Activated T-cell treated with anti-CD3 and anti-CD28 coated beads, Interleukin-2, amount 50 U/mL, for 72 hours (primary cell): ENCODE data around the gene USP35. TPM values are rescaled to one million over a fixed set of nuclear protein-coding genes. Genes with fewer than 3 reads are reported as not detected.
"Not testable (repeated sequence)": the region's sequence is repeated elsewhere in the genome, so short reads cannot be mapped to it uniquely, and the experiment has no call there.

Experiments
- ATAC-seq, 2 donors: fragments of 150-1000 bp; cut with Tn5 transposase; replicated peaks in 1 of 2; 2 replicates each; pipeline ENCODE4 v1.10.0; 2021; ENCODE audit warnings: moderate library complexity in 2 of 2, mild to moderate bottlenecking in 1 of 2
- DNase-seq, 2 donors: peaks; one replicate each; pipeline ENCODE4 v3.0.0; 2021 to 2022; ENCODE audit warnings: mixed read lengths in 1 of 2
- H3K27ac Mint-ChIP-seq: one replicate; pipeline ENCODE4 v1.8.0; 2022; ENCODE audit warnings: mild to moderate bottlenecking, moderate library complexity, mixed read lengths
- H3K27me3 Mint-ChIP-seq: one replicate; pipeline ENCODE4 v1.8.0; 2022; ENCODE audit warnings: low read depth, mixed read lengths
- H3K36me3 Mint-ChIP-seq, 2 donors: one replicate each; pipeline ENCODE4 v1.8.0; 2022; ENCODE audit warnings: mixed read lengths in 2 of 2, mild to moderate bottlenecking in 1 of 2; ENCODE audit not compliant: insufficient read depth in 2 of 2
- H3K4me1 Mint-ChIP-seq: one replicate; pipeline ENCODE4 v1.8.0; 2022; ENCODE audit warnings: low read depth, mixed read lengths
- H3K4me3 Mint-ChIP-seq, 2 donors: one replicate each; pipeline ENCODE4 v1.8.0; 2022; ENCODE audit warnings: mild to moderate bottlenecking in 2 of 2, mixed read lengths in 2 of 2, moderate library complexity in 2 of 2
- H3K9me3 Mint-ChIP-seq, 2 donors: one replicate each; pipeline ENCODE4 v1.8.0; 2022; ENCODE audit warnings: mixed read lengths in 2 of 2
- total RNA-seq, 2 donors: library from RNA; stranded (reverse); gene quantifications; one replicate each; pipeline ENCODE4 v1.2.3, GENCODE V29; 2022

Gene USP35
- total RNA-seq, 2 donors from 2014 or later = 17.3 to 18.9 TPM

DNA sequence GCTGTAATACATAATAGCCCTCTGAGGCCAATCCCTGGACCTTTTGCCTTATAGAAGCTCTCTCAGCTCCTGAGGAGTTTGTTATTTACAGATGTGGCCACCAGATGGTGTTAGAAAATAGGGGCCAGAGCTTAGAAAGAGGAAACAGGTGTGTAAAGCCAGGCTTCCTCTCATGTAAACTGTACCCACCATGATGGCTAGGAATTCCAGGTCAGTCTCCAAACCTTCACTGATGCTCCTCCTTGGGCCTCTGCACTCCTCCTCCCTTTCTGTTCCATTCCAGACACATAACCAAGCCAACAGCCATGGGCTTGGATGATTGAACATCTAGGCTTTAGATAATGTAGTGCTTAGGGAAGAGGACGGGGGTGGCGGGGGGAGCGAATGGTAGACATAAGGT lies 39.7 kb downstream of the USP35 start:
- no peak overlapping the region for H3K4me3 Mint-ChIP-seq
- peaks cover 10 to 17% of the 10 kb centered on the region in 2 donors for H3K36me3 Mint-ChIP-seq
- H3K27me3 Mint-ChIP-seq = no peaks in the 10 kb centered on the region
- H3K27ac Mint-ChIP-seq = peak overlapping the region; percentile 88
- DNase-seq = peak; percentile 19 to 27
- ATAC-seq = no peak
- peaks cover 72% of the 10 kb centered on the region for H3K4me1 Mint-ChIP-seq
- H3K9me3 Mint-ChIP-seq = peaks cover 0 to 2% of the 10 kb centered on the region in 2 donors

DNA sequence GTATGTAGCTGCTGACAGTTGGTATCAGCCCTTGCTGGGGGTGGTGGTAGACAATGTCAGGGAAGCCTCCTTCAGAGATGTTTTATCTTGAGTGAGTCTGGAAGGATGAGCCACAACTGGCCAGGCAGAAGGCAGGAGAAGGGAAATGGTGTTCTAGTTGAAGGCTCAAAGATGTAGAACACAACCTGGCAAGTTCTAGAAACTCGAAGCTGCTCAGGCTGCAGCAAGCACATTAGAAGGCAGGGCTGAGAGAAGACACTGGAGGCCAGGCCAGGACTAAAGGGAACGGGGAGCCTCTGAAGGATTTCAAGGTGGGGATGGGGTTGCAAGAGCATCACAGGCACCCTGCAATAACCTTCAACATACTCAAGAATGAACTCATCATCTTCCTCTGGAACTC lies 40.4 kb downstream of the USP35 start:
- Mint-ChIP-seq H3K27me3 (no peaks in the 10 kb centered on the region), H3K27ac (no peak overlapping the region), H3K4me1 (peaks cover 66% of the 10 kb centered on the region), H3K36me3 (peaks cover 9 to 15% of the 10 kb centered on the region in 2 donors), H3K4me3 (no peak overlapping the region), H3K9me3 (peaks cover 0 to 2% of the 10 kb centered on the region in 2 donors)
- no peak for ATAC-seq
- DNase-seq = no peak

DNA sequence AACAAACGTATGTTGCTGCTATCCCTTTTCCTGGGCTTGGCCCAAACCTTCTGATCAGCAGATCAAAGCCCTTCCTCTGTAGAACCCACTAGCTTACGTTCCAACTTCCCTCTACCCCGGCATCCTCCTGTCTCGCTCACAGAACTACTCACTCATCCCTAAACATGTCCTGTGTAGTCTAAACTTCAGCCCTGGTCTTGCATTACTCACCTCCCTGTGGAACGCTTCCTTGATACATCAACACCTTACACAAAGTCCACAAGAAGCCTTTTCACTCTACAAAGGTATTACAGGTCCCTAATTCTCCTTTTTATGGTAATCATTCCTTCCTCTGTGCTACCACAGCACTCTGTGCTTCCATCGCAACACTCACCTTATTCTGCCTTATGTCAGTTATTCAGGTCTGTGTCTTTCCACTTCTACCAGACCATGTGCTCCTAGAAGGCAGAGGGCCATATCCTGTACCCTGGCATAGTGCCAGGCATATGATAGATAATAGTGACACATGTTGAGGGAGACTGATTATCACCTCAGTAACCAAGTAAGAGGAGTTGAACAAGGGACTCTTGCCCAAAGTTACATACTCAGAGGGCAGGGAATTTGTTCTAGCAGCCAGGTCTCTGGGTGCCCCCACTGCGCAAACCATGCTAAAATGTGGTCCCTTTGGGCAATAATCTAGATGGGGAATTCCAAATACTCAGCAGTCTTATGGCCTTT lies 41.6 kb downstream of the USP35 start:
- Mint-ChIP-seq H3K27me3 (no peaks in the 10 kb centered on the region), H3K9me3 (peaks cover 0 to 2% of the 10 kb centered on the region in 2 donors), H3K36me3 (peaks cover 3 to 9% of the 10 kb centered on the region in 2 donors), H3K27ac (no peak overlapping the region), H3K4me1 (peaks cover 54% of the 10 kb centered on the region), H3K4me3 (no peak overlapping the region)
- ATAC-seq (no peak), DNase-seq (no peak)

DNA sequence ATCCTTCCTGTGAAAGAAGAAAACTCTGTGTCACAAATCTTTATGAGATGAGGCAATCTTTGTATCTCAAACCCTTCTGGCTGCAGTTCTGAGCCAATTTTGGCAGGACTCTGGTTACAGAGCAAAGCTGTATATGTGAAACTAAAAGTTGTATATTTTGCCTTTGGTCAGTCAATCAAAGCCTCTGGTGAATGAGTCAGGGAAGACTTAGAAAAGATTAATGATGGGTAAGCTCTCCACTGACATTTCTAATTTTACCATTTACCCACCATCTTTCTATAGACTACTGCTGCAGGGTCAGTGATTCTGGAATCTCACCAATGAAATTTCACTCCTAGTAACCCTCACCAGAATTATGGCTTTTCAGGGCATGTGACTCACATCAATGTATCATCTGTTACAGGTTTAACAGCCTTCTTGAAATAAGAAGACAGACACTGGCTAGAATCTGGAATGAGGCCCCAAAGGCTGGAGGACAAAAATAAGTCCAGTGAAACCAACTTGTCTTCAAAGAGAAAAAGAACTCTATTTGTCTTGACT lies 43.3 kb downstream of the USP35 start:
- H3K4me3 Mint-ChIP-seq = no peak overlapping the region
- peak overlapping the region; percentile 41 for H3K27ac Mint-ChIP-seq
- H3K36me3 Mint-ChIP-seq = peaks cover 2 to 11% of the 10 kb centered on the region in 2 donors
- no peaks in the 10 kb centered on the region for H3K27me3 Mint-ChIP-seq
- DNase-seq (no peak), ATAC-seq (no peak)
- peaks cover 44% of the 10 kb centered on the region for H3K4me1 Mint-ChIP-seq
- H3K9me3 Mint-ChIP-seq = peaks cover 0 to 2% of the 10 kb centered on the region in 2 donors

DNA sequence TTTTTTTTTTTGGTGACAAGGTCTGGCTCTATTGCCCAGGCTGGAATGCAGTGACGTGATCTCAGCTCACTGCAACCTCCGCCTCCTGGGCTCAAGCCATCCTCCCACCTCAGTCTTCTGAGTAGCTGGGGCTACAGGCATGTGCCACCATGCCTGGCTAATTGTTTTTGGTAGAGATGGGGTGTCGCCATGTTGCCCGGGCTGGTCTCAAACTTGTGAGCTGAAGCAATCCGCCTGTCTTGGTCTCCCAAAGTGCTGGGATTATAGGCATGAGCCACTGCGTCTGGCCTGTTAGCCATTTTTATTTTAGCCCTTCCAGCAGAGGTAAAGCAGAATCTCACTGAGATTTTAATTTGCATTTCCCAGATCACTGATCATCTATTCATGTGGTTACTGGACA lies 44.3 kb downstream of the USP35 start:
- not testable (repeated sequence) for H3K4me3 Mint-ChIP-seq, H3K27ac Mint-ChIP-seq, H3K9me3 Mint-ChIP-seq, H3K27me3 Mint-ChIP-seq, ATAC-seq, DNase-seq
- Mint-ChIP-seq H3K36me3 (peaks cover 5 to 16% of the 10 kb centered on the region in 2 donors), H3K4me1 (peaks cover 34% of the 10 kb centered on the region)

DNA sequence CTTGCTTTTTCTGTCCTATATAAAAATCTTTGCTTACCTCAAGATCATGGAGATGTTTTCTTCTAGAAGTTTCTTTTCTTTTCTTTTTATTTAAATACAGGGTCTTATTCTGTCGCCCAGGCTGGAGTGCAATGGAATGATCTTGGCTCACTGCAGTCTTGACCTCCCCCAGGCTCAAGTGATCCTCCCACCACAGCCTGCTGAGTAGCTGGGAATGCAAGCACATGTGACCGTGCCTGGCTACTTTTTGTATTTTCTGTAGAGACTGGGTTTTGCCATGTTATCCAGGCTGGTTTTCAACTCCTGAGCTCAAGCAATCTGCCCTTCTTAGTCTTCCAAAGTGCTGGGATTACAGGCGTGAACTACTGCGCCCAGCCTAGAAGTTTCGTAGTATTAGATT lies 45.3 kb downstream of the USP35 start:
- Mint-ChIP-seq H3K36me3 (peaks cover 5 to 17% of the 10 kb centered on the region in 2 donors), H3K4me1 (peaks cover 26% of the 10 kb centered on the region)
- ATAC-seq = no peak

DNA sequence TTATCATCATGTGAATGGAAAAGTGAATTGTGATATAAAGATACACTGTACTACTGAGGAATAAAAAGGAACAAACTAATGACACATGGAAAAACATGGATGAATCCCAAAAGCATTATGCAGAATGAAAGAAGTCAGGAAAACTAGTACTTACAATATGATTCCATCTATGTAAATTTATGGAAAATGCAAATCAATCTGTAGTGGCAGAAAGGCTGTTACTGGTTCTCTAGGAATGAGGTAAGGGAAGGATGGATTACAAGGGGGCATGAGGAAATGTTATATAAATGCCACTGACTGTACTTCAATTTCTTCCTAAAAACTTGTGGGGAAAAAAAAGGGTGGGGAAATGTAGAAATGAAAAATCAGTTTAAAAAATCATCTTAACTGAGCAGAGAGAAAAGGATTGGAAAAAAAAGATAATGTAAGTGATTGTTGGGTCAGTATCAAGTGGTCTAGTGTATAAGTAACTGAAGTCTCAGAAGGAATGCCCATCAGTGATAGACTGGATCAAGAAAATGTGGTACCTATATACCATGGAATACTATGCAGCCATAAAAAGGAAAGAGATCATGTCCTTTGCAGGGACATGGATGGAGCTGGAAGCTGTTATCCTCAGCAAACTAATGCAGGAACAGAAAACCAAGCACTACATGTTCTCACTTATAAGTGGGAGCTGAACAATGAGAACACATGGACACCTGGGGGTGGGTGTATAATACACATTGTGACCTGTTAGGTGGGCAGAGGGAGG lies 48.8 kb downstream of the USP35 start:
- Mint-ChIP-seq H3K4me3 (no peak overlapping the region), H3K4me1 (no peaks in the 10 kb centered on the region), H3K36me3 (peaks cover 11 to 32% of the 10 kb centered on the region in 2 donors), H3K27me3 (no peaks in the 10 kb centered on the region), H3K27ac (peak overlapping the region; percentile 9), H3K9me3 (peaks cover 15 to 16% of the 10 kb centered on the region in 2 donors)
- ATAC-seq (no peak), DNase-seq (no peak)

More for the DNA sequence above, 45.3 kb downstream of the USP35 start:
- no peaks in the 10 kb centered on the region for H3K27me3 Mint-ChIP-seq
- H3K27ac Mint-ChIP-seq = no peak overlapping the region
- DNase-seq = no peak
- peaks cover 4 to 8% of the 10 kb centered on the region in 2 donors for H3K9me3 Mint-ChIP-seq
- H3K4me3 Mint-ChIP-seq = no peak overlapping the region

DNA sequence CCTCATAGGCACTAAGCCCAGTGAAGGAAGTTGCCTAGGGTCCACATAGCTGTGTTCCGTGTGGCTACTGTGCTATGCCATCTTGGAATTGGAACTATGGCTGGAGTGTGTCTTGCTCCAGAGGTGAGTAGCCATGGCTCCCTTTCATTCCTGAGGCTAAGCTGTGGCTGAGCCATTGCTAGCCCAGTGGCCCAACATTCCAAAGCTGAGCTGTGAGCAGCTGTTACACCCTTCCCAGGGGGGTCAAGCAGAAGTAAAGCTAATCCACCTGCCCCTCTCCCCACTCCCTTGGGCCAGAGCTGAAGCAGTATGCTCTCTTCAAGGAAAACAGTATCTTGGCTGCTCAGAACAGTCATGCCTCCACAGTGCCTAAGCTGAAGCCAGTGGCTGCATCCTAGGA lies 51.1 kb downstream of the USP35 start:
- no peak for DNase-seq
- H3K4me3 Mint-ChIP-seq = no peak overlapping the region
- no peak for ATAC-seq
- H3K27ac Mint-ChIP-seq = no peak overlapping the region
- H3K36me3 Mint-ChIP-seq = peaks cover 11 to 35% of the 10 kb centered on the region in 2 donors
- H3K27me3 Mint-ChIP-seq = no peaks in the 10 kb centered on the region
- H3K9me3 Mint-ChIP-seq = peaks cover 15 to 16% of the 10 kb centered on the region in 2 donors
- peaks cover 13% of the 10 kb centered on the region for H3K4me1 Mint-ChIP-seq

DNA sequence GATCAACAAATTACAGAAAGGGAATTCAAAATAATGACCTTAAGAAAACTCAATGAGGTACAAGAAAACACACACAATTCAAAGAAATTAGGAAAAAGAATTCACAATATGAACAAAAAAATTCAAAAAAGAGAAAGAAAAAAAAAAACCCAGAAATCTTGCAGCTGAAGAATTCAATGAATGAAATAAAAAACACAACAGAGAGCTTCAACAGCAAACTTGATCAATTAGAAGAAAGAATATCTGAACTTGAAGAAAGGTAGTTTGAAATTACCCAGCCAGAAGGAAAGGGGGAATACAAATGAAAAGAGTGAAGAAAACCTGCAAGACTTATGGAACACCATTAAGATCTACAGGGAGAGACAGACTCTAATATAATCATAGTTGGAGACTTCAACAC lies 52.8 kb downstream of the USP35 start:
- Mint-ChIP-seq H3K9me3 (peaks cover 16% of the 10 kb centered on the region in 2 donors), H3K27ac (no peak overlapping the region), H3K36me3 (peaks cover 16 to 35% of the 10 kb centered on the region in 2 donors), H3K4me3 (no peak overlapping the region), H3K27me3 (no peaks in the 10 kb centered on the region), H3K4me1 (peaks cover 22% of the 10 kb centered on the region)
- DNase-seq (no peak), ATAC-seq (no peak)

DNA sequence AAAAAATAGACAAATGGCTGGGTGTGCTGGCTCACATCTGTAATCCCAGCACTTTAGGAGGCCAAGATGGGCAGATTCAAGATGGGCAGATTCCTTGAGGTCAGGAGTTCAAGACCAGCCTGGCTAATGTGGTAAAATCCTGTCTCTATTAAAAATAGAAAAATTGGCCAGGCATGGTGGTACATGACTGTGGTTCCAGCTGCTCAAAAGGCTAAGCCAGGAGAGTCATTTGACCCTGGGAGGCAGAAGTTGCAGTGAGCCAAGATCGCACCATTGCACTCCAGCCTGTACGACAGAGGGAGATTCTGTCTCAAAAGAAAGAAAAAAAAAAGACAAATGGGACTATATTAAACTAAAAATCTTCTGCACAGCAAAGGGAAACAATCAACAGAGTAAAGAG lies 55.4 kb downstream of the USP35 start:
- peaks cover 29% of the 10 kb centered on the region for H3K4me1 Mint-ChIP-seq
- ATAC-seq (no peak), DNase-seq (no peak)
- no peaks in the 10 kb centered on the region for H3K27me3 Mint-ChIP-seq
- peaks cover 10 to 12% of the 10 kb centered on the region in 2 donors for H3K9me3 Mint-ChIP-seq
- no peak overlapping the region for H3K27ac Mint-ChIP-seq
- no peak overlapping the region for H3K4me3 Mint-ChIP-seq
- H3K36me3 Mint-ChIP-seq = peaks cover 13 to 25% of the 10 kb centered on the region in 2 donors

DNA sequence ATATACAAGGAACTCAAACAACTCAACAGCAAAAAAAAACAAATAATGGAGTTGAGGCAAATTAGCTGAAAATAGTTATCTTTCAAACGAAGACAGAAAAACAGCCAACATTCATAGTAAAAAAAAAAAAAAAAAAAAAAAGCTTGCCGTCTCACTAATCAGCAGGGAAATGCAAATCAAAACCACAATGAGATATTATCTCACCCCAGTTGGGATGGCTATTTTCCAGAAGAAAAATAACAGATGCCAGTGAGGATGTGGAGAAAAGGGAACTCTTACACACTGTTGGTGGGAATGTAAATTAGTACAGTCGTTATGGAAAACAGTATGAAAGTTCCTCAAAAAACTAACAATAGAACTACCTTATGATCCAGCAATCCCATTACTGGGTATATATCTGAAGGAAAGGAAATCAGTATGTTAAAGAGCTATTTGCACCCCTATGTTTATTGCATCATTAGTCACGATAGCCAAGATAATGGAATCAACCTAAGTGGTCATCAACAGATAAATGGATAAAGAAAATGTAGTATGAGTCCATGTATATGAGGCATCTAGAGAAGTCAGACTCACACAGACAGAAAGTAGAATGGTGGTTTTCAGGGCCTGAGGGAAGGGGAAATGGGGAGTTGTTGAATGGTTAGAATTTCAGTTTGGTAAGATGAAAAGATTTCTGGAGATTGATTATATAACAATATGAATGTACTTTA lies 56.0 kb downstream of the USP35 start:
- no peak overlapping the region for H3K27ac Mint-ChIP-seq
- no peak overlapping the region for H3K4me3 Mint-ChIP-seq
- ATAC-seq = no peak

DNA sequence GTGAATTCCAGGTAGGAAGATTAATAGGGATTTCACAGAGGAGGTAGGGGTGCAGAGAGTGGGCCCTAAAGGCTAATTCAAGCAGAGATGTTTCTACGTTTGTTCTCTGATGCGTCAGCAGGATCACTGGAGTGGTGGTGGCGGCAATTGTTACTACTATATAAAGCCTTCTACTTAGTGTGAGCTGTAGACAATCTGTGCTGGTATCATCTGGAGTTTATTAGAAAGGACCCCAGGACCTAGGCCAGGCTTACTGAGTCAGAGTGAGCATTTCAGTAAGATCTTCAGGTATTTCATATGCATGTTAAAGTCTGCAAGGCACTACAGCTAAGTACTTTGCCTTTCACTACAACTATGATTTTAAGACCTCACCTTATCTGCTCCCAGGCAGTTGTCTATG lies 59.5 kb downstream of the USP35 start:
- Mint-ChIP-seq H3K27ac (no peak overlapping the region), H3K4me1 (peaks cover 32% of the 10 kb centered on the region), H3K9me3 (peaks cover 0 to 1% of the 10 kb centered on the region in 2 donors), H3K4me3 (no peak overlapping the region), H3K36me3 (peaks cover 5 to 8% of the 10 kb centered on the region in 2 donors), H3K27me3 (no peaks in the 10 kb centered on the region)
- DNase-seq (no peak), ATAC-seq (no peak)

More for the DNA sequence above, 56.0 kb downstream of the USP35 start:
- peaks cover 13 to 25% of the 10 kb centered on the region in 2 donors for H3K36me3 Mint-ChIP-seq
- no peak for DNase-seq
- H3K9me3 Mint-ChIP-seq = peaks cover 10 to 12% of the 10 kb centered on the region in 2 donors
- no peaks in the 10 kb centered on the region for H3K27me3 Mint-ChIP-seq
- peaks cover 32% of the 10 kb centered on the region for H3K4me1 Mint-ChIP-seq

DNA sequence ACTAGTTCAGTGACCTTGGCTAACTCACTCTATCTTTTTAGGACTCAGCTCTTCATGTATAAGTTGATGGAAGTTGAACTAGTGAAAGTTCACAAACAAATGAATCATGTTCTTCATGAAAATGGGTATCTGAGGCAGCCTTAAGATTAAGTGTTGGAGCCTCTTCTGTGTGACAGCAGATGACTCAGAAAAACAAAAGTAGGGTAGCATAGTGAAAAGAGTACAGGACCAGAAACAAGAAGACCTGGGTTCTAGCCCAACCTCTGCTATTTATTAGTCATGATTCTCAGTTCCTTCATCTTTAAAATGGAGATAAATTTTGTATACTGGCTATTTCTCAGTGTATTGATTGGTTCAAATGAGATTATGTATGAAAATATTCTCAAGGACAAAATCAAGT lies 60.2 kb downstream of the USP35 start:
- Mint-ChIP-seq H3K27ac (no peak overlapping the region), H3K36me3 (peaks cover 5 to 8% of the 10 kb centered on the region in 2 donors), H3K4me1 (peaks cover 27% of the 10 kb centered on the region), H3K4me3 (no peak overlapping the region), H3K9me3 (peaks cover 0 to 1% of the 10 kb centered on the region in 2 donors), H3K27me3 (no peaks in the 10 kb centered on the region)
- peak; percentile 84 to 92 for ATAC-seq
- no peak for DNase-seq
